Superior temporal gyrus (tissue), 1 donor: ENCODE measurements around the gene GRIN1.

Experiments used
- DNase-seq: peaks from one replicate; pipeline ENCODE4 v3.0.0-alpha.2; 2016; ENCODE audit errors: extremely low spot score

Gene GRIN1

DNA sequence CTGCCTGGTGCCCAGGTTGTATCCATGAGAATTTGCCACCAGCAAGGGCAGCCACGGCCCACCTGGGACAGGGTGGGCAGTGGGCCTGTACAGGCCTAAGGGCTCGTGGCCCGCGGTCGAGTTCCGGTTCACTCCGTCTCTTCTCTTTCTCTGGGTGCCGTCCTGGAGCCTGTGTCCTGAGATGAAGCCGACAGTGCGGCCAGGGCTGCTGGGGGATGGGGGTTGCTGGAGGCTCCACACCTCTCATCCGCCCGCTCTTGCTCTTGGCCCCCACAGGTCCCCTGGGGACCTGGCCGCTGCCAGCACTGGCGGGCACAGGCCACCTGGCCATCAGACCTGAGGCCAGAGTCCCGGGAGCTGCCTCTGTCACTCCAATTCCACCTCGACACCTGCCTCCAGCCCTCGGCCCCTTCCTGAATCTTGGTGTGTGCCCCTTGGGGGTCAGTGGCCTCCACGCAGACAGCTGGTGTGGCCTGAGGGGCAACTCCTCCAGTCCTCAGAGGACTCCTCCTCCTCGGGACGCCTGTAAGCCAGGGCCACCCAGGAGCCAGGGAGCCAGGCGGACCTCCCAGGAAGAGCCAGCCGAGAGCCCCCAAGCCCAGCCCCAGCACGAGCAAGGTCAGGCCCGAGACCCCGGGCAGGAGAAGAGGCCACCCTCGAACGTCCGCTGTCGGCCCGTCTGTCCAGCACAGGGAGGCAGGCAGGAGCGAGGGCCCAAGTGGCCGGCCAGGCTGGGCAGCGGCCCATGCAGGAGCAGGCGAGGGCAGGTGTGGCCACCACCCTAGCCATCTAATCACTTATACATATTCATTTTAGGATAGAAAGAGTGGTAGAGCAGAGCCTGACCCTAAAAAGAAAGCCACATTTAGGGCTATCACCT is 25.7 kb downstream of the GRIN1 start:
- DNase-seq: no peak

DNA sequence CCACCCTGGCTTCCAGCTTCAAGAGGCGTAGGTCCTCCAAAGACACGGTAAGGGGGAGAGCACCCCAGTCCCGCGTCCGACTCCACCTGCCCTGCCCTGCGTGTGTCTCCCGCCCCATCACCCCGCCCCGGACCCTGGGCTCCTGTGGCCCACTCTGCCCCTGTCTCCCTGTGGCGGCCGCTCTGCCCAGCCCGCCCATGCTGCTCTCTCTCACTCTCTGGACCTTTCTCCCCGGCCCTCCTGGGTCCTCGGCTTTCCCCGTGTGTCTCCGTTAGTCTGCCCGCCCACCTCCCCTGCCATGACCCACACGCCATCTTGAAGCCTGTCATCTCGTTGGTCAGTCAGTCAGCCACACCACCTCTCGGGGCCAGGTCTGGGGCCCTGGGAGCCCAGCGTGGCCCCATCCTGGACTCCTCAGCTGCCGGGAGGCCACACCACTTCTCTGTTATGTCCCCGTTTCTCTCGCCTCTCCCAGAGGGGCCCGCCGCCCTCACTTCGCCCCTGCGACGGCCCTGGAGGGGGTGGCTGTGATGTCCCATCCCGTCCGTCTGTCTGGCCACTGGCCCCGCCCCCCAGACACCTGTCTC is 26.4 kb downstream of the GRIN1 start:
- DNase-seq: no peak

DNA sequence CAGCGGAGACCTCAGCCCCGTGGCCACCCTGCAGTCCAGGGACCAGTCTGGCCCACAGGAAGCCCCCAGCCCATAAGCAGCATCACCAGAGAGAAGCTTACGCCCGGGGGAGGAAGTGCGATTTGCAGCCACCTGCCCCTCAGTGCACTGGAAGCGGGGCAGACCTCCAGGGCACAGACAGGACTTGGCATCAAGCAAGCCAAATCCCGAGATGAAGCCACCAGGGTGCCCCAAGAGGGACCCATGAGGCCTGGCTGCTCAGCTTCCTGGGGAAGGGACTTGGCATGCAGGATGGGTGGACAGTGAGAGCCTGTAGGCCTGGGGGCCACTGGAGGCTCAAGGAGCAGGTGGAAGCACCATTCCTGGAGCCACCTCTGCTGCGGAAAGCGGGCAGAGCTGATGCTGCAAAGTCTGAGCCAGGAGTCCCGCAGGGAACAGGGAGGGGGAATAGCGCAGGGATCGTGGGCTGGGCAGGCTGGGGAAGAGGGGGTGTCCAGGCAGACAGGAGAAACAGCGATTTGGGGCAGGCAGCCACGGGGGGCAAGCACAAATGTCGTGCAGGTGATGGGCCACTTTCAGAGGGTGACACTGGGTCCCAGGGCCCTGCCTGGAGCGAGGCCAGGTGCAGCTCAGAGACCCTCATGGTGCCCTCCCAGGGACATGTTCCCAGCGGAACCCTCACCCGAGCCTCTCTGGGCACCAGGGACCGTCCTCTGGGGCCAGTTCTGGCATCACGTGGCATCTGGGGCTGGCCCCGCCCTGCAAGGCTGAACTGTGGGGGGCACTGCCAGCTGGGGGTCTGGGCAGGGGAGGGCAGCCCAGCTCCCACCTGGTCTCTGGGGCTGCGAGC is 27.7 kb downstream of the GRIN1 start:
- DNase-seq: no peak

GRCh38 chr9:137167277-137167746 is 28.4 kb downstream of the GRIN1 start:
- DNase-seq: no peak

DNA sequence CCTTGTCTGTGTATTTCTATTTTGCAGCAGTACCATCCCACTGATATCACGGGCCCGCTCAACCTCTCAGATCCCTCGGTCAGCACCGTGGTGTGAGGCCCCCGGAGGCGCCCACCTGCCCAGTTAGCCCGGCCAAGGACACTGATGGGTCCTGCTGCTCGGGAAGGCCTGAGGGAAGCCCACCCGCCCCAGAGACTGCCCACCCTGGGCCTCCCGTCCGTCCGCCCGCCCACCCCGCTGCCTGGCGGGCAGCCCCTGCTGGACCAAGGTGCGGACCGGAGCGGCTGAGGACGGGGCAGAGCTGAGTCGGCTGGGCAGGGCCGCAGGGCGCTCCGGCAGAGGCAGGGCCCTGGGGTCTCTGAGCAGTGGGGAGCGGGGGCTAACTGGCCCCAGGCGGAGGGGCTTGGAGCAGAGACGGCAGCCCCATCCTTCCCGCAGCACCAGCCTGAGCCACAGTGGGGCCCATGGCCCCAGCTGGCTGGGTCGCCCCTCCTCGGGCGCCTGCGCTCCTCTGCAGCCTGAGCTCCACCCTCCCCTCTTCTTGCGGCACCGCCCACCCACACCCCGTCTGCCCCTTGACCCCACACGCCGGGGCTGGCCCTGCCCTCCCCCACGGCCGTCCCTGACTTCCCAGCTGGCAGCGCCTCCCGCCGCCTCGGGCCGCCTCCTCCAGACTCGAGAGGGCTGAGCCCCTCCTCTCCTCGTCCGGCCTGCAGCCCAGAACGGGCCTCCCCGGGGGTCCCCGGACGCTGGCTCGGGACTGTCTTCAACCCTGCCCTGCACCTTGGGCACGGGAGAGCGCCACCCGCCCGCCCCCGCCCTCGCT is 29.0 kb downstream of the GRIN1 start:
- DNase-seq: no peak

DNA sequence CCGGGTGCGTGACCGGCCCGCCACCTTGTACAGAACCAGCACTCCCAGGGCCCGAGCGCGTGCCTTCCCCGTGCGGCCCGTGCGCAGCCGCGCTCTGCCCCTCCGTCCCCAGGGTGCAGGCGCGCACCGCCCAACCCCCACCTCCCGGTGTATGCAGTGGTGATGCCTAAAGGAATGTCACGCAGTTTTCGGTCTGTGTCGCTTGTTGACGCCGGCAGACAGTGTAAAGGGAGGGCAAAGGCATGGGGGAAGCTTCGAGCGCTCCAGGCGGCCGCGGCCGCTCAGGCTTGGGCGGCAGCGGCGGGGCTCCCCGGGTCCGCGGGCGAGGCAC is 29.6 kb downstream of the GRIN1 start:
- no peak for DNase-seq

- DNase-seq: no peak
These were observed 30.2 kb downstream of the GRIN1 start for GRCh38 chr9:137168904-137169856.

DNA sequence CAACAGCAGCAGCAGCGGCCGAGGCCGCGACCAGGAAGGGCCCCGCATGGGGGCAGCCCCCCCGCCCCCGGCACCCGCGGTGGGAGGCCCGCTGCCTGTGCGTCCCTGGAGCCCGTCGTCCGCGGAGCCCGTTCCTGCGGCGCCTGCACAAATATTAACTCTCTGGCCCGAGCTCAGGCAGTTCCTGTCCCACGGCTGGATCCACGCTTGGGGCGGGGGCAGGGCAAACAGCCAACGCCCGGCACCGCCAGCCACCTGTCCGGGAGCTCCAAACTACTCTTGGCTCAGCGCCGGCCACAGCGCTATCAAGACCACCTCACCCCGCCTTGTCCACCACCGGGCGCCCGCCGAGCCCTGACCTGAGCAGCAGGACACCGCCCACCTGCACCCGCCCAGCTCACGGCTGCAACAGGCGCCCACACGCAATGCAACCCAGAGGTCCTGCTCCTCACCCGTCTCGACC is 31.0 kb downstream of the GRIN1 start, which contains the start of gene LRRC26:
TSS of gene LRRC26 (minus strand) at position 156 of the 463 bp plus-strand sequence. CDS start at position 48, 108 bp downstream.
- no peak for DNase-seq

GRCh38 chr9:137170486-137171148 is 31.7 kb downstream of the GRIN1 start:
- no peak for DNase-seq

DNA sequence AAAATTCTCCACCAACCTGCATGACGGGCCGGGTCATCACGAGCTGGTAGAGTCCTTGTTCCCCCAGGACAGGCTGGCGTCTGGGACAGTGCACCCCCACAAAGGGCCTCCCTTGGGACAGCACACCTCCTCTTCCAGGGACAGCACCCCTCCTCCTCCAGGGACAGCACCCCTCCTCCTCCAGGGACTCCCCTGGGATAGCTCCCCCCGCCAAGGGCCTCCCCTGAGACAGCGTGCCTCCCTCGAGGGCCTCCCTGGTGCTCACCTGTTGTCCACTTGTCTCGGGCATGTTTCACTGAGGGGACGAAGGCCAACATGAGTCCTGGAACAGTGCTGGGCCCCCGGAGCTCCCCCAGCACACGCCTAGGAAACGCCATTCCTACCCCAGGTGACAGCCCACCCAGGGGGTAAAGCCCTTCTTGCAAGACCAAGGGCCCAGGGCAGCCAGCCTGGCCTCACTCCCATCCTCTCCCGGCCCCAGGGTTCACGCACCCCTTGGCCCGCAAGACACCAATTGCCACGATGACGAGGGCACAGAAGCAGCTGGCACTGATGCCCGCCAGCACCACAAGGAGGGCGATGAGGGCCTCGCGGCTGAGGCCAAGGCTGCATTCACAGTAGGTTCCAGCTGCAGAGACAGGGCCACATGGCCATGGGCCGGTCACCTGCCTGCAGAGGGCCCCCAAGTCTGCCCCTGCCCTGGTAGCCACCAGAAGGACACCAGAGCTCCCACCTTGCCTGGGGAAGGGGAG is 32.4 kb downstream of the GRIN1 start:
- DNase-seq: no peak

DNA sequence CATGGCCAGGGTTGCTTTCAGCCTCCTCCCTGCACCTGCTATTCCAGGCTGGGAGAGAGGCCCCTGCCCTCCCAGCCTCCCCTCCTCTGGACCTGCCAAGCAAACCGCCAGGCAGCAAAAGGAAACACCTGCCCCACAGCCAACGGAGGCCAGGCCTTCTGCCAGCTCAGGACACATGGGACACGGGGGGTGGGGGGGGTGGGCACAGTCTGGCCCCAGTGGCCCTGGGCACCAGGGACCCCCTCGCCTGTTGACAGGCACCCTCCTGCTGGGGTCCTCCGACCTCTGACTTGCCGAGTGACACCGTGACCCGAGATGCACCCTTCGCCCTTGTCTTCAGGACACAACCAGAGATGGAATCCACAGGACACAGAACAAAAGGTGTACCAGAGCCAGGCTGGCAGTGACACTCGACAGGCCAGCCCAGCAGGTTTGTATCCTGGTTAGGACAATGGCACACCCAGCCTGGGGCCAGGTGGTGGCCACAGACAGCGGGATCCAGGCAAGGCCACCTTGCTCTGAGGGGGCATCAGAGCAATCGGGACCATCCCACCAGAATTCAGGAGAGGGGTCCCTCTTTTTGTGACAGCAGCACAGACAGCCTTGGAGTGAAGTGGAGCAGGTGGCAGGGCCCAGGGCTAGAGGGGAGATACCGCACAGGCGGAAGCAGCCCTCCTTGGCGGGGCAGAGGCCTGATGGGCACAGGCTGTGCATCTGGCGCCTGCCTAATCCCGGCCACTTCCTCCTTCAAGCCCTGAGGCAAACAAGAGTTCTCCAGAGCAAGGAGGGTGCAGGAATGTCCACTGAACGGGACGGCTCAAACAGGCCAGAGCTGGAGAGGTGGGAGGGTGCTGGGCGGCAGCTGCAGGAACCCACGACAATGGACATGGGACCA is 34.2 kb downstream of the GRIN1 start:
- DNase-seq: no peak

DNA sequence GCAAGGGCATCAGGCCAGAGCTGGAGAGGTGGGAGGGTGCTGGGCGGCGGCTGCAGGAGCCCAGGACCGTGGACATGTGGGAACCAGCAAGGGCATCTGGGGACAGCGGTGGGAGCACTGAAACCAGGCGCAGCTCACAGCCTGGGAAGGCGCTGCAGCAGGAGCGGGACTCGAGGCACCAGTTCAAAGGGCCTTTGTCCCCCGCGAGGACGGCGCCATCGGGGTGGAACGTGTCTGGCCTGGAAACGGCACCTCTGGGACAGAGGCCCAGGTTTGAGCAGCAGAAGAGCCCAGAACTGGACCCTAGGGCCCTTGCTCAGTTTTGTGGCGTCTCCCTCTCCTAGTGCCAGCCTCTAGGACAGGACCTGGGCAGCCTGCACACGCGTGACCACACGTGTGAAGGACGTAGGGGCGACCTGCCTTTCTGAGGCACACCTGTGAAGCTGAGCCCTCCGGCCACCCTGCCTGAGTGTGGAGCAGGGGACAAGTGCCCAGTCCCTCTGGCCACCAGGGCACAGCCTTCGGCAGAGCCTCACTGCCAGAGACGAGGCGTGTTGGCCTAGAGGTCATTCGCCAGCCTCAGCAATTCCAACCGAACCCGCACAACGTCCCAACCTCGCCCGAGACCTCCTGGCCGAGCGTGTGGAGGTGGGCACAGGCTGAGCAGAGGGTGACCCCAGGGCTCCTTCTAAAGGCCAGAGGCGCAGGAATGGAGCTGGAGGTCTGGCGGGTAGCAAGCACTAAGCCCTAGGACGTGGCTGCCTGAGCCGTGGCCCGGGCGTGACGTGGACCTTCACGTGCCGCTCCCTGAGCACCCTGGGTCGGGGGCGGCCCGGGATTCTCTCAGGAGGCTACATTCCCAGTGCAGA is 35.1 kb downstream of the GRIN1 start:
- no peak for DNase-seq

DNA sequence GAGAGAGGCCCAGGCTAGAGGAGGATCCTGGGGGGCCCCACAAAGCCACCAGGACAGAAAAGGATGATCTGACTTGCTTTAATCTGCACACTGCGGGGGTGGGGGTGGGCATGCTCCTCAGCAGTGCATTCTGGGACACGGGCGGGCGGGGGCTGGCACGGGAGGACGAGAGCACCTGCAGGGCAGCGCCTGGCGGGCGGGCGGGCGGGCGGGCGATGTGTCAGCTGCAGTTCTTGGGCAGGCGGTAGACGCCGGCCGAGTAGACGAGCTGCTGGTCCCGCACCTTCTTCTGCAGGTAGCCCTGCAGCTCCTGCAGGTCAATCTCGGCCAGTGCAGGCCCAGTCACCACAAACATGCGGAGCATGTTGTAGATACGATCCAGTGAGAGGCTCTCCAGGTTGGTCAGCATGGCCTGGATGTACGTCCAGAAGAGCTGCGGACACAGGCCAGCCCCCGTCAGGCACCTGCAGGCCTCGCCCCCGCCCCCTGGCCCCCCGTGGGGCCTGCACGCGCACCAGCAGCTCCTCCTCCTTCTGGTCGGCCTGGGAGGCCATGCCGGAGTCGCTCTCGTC is 35.9 kb downstream of the GRIN1 start:
- DNase-seq: no peak

GRCh38 chr9:137175345-137175961 is 36.5 kb downstream of the GRIN1 start:
- DNase-seq: no peak

DNA sequence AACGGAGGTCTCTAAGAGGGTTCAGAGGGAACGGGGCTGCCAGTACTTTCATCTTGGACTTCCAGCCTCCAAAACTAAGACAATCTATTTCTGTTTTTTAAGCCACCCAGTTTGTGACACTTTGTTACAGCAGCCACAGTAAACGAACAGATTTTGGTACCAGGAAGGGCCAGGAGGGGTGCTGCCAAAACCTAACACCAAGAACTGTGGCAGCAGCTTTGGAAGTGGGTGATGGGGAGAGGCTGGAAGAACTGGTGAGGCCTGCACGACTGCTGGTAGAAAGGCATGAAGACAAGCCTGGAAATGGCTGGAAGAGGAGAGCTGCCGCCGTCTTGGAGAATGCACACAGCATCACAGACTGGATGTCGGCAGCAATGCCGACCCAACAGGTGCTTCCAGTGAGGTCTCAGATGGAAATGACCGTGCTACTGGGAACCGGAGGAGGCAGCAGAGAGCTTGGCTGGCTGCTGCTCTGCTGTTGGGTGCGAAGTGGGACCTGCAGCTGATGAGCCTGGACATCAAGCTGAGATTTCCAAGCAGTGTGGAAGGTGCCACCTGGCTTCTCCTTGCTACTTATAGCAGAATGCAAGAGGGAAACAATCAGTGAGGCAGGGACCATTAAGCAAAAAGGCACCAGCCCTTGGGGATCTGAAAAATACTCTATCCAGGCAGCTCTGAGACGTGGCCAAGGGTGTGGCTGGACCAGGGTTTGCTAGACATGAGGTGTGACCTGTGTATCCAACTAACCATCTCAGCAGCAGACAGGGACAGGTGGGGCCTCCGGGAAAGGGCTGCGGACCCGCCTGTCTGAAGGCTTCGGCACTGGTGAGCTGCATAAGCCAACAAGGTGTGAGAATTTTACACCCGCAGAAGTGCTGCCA is 37.6 kb downstream of the GRIN1 start:
- no peak for DNase-seq
